Activated naive CD8-positive, alpha-beta T cell treated with anti-CD3 and anti-CD28 coated beads, Interleukin-2, amount 50 U/mL, for 16 hours (primary cell): ENCODE data around the gene PGAM5.
"Not testable (repeated sequence)": the region's sequence is repeated elsewhere in the genome, so short reads cannot be mapped to it uniquely, and the experiment has no call there.

Source experiments
- DNase-seq: peaks from one replicate; pipeline ENCODE4 v3.0.0-alpha.2; 2020; ENCODE audit warnings: low read depth, low spot score

PGAM5 gene

GRCh38 chr12:132689227-132689626, 21.4 kb upstream of the PGAM5 start:
- no peak for DNase-seq

DNA sequence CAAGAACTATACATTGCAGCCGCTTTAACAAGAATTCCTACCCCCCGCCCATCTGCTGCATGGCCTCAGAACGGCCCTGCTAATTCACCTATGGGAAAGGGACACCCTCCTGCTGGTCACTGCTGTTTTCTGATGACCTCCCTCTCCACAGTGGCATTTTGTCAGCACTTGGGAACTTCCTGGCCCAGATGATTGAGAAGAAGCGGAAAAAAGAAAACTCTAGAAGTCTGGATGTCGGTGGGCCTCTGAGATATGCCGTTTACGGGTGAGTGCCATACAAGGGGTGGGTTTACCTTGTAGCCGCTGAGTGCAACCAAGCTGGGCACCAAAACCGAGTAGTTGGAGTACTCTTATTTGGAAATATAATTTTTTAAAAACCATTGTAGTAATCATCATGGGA, 20.5 kb upstream of the PGAM5 start:
- no peak for DNase-seq

DNA sequence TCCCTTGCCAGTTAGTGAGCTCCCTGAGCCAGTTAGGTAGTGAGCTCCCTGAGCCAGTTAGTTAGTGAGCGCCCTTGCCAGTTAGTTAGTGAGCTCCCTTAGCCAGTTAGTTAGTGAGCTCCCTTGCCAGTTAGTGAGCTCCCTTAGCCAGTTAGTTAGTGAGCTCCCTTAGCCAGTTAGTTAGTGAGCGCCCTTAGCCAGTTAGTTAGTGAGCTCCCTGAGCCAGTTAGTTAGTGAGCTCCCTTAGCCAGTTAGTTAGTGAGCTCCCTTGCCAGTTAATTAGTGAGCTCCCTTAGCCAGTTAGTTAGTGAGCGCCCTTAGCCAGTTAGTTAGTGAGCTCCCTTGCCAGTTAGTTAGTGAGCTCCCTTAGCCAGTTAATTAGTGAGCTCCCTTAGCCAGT, 18.6 kb upstream of the PGAM5 start:
- not testable (repeated sequence) for DNase-seq

- DNase-seq, result not testable (repeated sequence)
Observed at GRCh38 chr12:132694888-132695287, 15.8 kb upstream of the PGAM5 start.

- no peak for DNase-seq
Observed at GRCh38 chr12:132695431-132695830, 15.2 kb upstream of the PGAM5 start.

GRCh38 chr12:132698341-132698740, 12.3 kb upstream of the PGAM5 start:
- DNase-seq, result no peak

- no peak for DNase-seq
Observed at GRCh38 chr12:132700212-132700822, 10.3 kb upstream of the PGAM5 start.

GRCh38 chr12:132702640-132703039, 8.0 kb upstream of the PGAM5 start:
- DNase-seq, result no peak

DNA sequence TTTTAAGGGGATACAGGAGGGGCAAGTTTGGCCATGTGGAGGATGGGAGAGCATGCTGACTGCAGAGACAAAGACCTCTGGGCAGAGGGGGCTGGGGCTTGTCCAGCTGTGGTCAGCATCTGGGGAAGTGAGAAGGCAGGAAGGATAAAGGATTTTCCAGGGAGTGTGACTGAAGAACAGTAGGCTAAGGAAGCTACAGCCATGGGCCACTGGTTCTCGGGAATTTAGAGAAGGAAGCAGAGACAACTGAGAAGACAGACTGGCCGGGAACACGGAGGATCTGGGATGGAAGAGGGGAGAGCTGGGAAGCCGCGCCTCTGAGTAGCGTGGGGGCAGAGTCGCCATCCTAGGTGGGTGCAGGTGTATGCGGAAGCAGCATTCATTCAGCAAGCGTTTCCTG, 7.0 kb upstream of the PGAM5 start:
- DNase-seq, result no peak

DNA sequence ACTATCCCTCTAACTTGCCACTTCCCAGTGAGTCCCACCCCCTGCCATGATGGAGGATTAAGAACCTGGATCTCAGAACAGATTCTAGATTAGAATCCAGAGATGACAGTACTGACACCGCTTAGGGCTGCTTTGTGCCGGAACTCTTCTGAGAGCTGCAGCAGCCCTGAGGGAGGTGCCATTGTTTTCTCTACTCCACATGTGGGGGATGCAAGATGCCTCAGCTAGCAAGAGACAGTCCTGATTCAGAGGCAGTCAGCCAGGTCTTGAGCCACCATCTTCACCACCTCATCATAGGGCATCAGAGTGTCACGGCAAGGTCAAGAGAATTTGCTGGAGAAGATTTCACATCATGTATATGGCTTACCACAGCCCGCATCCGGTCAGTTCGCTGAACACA, 3.4 kb upstream of the PGAM5 start:
- DNase-seq, result no peak

DNA sequence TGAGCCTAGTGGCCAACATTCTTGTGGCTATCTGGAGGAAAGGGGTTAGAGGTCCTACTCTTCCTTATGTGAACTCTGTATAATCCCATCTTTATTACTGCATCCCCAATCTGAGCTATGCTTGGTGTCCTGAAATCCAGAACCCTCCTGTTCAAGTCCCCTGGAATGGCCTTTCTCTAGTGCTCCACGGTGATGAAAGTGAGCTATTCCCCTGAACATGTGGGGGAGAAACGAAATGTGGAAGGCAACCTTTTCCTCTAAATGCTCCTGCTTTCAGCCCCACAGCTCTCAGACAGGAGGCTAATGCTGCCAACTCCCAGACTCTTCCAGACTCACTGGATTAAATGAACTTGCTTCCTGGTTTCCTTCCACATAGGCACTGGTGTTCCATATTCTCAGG, 2.5 kb upstream of the PGAM5 start:
- no peak for DNase-seq

DNA sequence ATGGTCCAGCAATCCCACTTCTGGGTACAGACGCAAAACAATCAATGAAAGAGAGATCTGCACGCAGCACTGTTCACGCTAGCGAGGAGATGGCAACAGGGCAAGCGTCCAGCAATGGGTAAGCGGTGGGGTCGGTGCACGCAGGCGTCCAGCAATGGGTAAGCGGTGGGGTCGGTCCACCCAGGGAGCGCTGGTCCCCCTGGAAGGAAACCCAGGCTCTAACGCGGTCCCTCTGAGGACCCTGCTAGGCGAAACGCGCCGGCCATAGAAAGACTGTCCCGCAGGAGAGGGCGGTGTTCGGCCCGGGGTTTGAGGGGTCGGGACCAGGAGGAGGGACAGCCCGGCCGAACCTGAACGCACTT, 618 bp upstream of the PGAM5 start:
- DNase-seq, result no peak

GRCh38 chr12:132711080-132711843, 620 bp downstream of the PGAM5 start:
- no peak for DNase-seq

GRCh38 chr12:132713123-132713522, 2.5 kb downstream of the PGAM5 start:
- no peak for DNase-seq

DNA sequence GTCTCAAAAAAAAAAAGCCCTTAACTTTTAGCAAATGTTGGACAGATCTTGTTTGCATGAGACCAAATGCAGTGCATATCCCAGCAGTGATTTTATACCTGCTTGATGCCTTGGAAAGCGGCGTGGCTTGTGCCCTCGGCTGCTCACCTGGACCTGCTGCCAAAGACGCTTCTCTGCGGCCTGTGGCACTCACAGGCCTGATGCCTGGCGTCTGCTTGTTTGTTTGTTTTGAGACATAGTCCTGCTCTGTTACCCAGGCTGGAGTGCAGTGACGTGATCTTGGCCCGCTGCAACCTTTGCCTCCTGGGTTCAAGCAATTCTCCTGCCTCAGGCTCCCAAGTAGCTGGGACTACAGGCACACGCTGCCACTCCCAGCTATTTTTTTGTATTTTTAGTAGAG, 5.2 kb downstream of the PGAM5 start:
- no peak for DNase-seq

- DNase-seq, result no peak
Observed at GRCh38 chr12:132716356-132716755, 5.7 kb downstream of the PGAM5 start.

- DNase-seq, result no peak
Observed at GRCh38 chr12:132717011-132717410, 6.4 kb downstream of the PGAM5 start.

DNA sequence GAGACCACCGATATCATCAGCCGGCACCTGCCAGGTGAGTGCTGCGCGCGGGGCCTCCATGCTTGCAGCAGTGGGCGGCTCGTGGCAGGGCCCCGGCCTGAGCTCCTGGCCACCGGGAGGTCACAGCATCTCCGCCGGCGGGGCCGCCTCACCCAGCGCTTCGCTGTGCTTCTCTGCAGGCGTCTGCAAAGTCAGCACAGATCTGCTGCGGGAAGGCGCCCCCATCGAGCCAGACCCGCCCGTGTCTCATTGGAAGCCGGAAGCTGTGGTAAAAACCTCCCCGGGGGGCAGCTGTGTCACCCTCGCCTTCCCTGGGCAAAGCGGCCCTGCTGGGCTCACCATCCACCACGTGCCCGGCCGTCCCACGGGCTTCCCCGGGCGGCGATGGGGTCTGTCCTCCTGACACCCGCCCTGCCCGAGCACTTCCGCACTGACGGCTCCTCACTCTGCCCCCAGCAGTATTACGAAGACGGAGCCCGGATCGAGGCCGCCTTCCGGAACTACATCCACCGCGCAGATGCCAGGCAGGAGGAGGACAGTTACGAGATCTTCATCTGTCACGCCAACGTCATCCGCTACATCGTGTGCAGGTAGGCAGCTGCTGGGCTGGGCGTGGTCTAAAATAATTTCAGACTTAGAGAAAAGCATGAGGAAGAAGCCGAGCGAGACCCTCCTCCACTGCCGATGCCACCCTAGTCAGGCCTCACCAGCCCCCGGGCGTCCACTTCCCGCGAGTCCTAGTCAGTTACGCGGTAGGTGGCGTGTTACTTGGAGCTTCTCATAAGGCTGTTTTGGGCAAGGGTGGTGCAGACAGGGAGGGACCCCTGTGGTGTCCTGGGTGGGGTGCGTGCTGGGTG, 7.1 kb downstream of the PGAM5 start:
- DNase-seq, result no peak

DNA sequence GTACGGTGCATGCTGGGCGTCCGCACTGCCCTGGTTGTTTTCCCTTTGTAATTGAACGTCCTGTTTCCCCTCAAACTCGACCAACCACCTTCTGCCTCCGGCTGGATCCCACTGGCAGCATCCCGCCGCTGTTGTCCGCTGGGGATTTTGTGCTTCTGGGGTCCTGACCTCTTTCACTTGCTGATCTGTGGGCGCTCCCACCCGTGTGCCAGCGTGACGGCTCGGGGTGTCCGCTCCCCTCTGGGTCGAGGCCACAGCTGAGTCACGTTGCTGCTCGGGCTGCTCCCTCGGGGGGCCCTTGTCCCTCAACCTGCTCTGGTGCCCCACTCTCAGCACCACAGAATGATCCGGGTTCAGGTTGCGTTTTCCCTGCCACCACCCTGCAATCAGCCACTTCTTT, 8.0 kb downstream of the PGAM5 start:
- no peak for DNase-seq

DNA sequence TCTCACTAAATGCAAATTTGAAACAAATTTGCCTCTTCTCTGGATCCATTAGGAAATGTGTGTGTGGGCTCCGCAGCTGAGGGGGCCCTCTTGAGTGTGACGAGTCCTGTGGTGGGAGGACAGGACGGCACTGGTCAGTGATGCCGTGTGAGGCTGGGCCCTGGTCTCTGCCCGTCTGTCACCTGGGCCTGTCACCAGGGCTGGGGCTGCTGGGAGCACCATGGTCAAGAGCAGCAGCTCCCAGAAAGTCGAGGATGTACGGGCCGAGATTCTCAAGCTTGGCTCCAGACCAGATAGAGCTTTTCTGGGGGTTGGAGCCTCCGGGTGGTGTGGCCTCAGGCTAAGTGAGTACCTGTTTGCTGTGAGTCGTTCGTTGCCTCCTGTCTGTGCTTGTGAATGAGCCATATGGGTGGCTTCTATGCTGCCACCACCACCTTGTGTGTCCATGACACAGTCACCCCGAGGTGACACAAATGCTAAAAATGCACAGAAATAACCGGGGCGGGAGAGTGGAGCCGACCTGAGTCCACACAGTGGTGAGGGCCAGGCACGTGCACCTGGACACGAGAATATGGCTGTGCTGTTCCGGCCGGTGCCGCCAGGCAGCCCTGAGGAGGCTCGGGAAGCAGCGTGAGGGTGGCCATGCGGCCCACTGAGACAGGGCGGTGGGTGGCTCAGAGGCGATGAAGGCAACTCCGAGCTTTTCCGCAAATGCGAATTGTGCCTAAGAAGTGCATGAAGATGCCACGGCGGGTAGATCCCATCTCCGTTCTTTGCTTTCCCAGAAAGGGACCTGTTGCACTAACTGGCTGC, 8.7 kb downstream of the PGAM5 start:
- DNase-seq, result no peak

GRCh38 chr12:132719954-132720324, 9.3 kb downstream of the PGAM5 start:
- no peak for DNase-seq
